NOMO-1 treated with DMSO at 0.1 percent for 48 hours (cell line): Measurements from ENCODE around the gene STARD3.

ENCODE experiments used
- DNase-seq: peaks from one replicate; lab custom pipeline; 2025; ENCODE audit not compliant: unreplicated experiment; lab: John Stamatoyannopoulos, UW

The STARD3 gene

DNA sequence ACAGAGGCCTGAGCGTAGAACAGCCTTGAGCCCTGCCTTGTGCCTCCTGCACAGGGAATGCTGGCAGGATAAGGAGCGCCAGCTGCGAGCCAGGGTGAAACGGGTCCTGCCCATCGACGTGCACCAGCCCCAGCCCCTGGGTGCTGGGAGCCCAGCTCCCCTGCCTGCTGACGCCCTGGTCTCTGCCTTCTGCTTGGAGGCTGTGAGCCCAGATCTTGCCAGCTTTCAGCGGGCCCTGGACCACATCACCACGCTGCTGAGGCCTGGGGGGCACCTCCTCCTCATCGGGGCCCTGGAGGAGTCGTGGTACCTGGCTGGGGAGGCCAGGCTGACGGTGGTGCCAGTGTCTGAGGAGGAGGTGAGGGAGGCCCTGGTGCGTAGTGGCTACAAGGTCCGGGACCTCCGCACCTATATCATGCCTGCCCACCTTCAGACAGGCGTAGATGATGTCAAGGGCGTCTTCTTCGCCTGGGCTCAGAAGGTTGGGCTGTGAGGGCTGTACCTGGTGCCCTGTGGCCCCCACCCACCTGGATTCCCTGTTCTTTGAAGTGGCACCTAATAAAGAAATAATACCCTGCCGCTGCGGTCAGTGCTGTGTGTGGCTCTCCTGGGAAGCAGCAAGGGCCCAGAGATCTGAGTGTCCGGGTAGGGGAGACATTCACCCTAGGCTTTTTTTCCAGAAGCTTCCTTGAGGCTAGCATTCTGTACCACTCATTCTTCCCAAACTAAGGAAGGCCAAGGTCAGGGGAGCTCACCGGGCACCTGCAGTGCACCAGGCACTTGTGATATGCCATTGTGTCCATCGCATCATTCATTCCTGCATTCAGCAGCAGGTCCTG, 33.2 kb downstream of the STARD3 start:
- no peak for DNase-seq

DNA sequence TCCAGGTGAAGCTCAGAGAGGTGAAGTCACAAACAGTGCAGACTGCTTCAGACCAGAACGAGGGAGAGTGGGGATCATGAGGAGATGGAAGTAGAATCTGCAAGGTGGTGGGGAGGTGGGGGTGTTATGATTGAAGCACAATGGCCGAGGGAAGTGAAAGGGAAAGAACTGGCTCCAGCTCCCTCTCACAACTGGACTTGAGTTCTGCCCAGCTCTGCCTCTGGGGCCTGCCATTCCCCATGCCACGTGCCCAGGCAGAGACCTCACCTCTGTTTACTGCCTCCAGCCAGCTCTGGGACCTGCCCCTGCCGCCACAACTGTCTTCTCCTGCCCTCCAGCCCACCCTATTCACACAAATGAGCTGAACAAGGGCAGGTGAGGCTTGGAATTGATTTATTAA, 33.8 kb downstream of the STARD3 start:
- no peak for DNase-seq

DNA sequence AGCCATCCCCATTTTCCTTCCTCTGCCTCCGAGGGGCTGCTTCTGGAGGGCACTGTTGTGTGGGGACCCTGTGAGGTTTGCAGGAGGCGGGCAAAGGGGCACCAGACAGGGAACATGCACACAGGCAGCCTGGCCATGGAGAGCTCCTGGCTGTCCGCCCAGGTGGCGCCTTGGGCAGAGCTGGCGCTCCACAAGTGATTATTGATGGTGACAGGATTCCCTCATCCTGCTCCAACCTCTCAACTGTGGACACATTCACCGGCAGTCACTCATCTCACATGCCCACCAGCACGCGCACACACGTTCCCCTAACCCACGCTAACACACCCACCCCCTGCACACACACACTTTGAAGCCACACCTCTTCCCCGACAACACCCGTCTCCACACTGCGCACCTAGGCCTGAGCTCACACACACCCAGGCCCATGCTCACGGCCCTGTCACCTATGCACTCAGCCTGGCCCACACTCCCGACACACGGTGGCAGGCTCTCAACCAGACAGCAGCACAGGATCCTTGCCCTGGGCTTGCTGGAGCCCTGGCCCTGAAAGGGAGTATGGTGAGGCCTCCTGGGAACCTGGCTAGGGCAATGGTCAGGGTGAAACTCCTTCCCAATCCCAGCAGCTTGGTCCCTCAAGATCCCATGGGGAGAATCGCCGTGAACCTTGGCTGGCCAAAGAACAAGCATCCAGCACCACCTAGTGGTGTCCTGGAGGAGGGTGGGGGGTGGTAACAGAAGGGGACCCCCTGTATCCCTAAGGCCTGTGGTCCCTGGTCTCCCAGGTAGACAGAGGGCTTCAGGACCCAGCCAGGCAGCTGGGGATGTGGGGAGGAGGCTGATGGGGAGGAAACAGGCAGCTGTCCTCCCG, 34.9 kb downstream of the STARD3 start:
- DNase-seq: no peak

DNA sequence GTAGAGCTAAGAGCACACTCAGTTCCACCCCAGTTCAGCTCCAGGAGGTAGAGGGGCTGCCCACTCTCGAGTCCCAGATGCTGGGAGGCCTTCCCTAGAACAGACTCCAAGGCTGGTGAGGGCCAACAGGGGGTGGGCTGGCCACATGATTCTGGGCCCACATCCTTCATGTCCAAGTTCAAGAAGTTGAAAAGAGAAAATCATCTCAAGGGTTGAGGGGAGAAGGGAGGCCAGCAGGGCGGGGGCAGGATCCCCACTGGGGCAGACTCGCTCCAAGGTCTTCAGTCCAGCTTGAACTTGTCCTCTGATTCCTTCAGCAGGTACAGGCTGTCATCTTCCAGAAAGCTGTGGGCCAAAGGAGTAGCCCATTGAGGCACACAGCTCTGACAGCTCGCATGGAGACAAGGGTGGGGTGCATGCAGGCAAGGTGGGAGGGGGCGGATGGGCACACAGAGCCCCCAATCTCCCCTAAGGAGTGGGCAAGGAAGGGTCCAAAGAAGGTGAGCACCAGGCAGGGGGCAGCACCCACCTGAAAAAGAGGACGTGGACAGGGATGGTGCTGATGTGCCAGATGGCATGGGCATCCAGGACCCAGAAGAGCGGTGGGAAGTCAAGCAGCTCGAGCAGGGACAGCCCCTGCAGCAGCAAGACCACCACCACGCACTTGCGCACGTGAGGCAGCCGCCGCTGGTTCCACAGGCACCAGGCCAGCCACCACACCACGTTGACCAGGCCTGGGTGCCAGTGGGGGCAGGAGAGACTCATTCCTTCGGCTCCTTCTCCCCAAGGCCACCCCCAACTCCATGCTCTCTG, 35.8 kb downstream of the STARD3 start:
- DNase-seq: no peak

DNA sequence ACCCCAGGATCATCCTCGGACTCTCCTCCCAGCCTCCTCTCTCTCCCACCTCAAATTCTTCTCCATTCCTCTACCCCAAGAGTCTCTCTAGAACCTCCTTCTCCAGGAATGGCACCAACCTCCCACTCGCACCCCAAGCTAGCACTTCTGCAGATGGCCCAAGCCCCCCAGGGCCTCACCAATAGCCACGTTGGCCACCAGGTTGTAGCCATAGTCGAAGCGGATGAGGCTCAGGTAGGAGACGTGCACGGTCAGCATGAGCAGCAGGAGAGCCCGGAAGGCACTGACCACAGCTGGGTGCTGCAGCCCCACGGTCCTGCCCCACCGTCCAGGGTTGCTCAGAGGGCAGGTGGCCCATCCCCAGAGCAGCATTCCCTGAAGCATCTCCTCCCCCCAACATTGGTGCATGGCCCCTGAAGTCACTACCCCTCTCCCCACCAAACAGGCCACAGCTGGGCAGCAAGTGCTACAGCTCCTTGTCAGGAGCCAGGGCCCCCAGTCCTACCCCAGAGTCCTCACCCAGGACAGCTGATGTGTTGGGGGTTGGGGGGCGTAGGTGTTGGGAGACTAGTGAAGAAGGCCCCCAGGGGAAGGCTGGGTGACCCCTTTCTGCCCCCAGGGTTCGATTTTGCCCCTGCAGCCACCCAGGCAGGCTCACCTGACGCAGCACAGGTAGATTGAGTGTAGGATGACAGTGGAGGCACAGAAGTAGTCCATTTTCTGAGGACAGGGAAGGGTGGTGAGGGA, 36.6 kb downstream of the STARD3 start:
- DNase-seq: no peak

DNA sequence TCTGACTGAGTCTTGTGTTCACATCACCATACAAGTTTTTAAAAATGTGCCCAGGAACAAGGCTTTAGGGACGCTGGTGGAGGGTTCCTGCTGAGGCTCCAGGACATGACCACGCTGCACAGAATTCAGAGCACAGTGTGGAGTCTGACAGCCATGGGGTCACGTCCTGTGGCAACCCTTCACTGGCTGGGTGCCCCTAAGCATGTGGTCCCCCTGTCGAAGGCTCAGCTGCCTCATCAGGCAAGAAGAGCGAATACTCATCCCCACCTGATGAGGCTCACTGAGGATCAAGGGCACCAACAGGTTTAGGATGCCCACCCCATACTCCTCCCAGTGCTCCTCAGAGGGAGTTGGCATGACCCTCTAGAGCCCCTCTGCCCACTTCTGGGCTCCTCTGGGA, 37.2 kb downstream of the STARD3 start:
- no peak for DNase-seq

DNA sequence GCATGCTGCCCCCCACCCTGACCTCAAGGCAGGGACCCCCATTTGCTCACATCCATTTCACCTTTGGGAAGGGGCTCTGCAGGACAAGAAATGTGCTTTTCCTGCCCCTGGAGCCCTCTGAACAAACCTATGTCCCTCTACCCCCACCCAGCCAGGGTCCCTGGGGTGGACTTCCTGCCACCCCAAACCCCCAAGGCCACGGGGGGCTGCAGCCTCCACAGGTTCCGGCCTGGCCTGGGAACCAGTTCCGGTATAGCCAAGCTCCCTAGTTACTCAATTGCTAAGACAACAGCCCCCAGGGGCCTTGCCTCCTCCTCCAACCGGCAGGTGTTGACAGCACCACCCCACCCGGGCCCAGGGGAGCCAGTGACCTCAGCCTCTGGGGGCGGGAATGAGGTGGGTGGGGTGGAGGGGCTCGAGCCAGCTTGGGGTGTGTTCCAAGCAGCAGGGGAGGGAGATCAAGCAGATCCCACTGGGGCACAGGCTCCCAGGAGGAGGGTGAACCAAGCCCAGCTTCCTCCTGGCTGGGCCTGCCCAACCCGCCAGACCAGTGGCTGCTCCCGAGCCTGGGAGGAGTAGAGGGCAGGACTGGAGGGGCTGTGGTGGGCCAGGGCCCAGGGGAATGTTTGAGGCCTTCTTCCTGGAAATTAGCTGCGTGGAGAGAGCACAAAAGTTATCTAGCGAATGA, 37.9 kb downstream of the STARD3 start:
- DNase-seq: no peak

DNA sequence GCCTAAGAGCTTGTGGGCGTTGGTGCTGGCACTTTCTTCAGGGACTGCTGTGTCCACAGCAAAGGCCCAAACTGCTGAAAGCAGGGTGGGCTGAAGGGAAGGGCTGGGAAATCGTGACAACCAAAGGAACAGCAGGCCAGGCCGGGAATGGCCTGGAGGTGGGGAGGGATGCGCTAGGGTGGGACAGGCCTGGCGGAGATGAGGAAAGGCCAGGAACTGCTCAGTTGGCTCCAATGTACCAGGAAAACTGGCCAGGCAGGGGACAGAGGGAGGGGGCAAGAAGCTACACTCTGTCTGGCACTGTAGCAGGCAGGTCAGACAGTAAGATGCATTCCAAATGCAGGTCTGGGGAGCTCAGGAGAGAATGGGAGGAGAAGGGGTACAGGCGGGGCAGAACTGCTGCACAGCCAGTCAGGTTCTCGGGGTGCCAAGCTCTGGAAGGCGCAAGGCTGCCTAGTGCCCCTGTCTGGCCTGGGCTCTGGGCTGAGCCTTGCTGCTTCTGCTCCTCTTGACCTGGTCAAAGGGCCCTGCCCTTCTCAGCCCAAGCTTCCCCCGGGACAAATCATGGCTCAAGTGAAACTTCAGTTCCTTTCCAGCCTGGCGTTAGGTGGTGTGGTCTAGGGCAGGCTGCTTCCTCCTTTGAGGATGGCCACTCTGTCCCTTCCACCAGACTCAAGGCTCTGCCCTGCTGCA, 38.6 kb downstream of the STARD3 start:
- no peak for DNase-seq

DNA sequence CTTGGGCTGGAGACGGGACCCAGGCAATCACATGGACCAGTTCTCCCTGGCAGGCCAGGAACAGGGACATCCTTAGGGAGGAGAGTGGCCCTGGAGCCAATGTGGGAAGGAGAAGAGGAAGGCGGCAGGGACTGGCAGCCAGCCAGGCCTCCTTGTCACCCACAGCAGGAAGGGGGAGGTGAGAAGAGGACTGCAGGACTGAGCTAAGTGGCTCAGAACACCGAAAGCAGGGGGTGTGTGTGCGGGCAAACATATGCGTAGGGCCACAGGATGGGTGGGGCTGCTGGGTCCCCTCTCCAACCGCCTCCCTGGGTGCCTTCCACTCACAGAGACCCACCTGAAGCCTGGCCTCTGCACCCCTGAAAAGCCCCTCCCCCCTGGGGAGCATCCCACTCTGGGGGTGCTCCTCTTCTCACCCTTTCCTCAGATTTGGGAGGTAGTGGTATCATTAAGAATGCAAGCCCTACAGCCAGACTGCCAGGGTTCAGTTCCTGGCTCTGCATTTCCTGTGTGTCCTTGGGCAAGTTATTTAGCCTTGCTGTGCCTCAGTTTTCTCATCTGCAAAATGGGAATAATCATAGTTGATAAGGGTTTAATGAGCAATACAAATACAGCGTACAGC, 39.4 kb downstream of the STARD3 start:
- no peak for DNase-seq

DNA sequence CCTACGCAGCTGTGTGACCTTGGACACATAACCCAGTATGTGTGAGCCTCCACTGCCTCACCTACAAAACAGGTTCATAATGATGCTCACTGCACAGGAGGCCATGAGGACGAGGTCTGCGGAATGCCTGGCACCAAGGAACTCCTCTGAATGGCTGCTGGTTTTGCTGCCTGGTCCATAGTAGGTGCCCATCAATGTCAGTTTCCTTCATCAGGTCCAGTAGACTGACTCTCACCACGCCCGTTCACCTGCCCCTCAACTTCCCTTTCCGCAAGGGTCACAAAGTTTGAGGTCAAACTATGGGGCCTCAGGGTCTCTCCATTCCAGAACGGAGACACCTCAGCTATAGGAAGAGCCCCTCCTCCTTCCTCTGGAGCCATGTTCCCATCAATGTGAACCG, 40.1 kb downstream of the STARD3 start:
- no peak for DNase-seq

DNA sequence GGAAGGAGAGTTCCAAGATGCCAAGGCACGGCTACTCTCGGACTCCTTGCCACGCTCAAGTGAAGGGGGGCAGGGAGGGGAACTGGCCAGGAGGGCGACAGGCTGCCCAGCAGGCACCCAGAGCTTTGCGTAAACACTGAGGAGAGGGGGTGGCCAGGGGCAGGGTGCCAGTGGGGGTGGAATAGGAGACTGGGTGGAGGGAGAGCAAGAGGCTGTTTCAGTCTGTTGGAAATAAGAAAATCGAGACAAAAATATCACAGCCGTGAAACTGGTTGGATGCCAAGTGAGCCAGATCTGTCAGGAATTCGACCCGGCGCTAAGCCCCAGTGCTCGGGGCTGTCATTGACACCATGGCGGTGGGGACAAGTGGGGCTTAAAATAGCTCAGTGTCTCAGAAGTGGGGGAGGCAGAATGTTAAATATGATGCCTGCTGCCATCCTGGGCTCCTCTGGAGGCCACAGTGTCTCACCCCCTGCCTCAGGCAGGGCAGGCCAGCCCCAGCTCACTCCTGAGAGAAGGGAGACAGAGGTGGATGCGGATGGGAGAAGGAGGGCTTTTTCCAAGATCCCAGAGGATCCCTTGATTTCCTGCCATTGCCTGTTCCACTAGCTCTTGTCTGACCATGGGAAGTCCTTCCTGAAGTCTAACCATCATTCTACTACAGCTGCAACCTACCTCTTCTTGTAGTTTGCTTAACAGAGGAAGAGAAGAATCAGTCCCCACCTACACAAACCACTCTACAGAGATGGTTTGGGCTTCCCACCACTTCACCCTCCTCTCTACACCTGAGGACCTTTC, 40.8 kb downstream of the STARD3 start:
- DNase-seq: no peak

DNA sequence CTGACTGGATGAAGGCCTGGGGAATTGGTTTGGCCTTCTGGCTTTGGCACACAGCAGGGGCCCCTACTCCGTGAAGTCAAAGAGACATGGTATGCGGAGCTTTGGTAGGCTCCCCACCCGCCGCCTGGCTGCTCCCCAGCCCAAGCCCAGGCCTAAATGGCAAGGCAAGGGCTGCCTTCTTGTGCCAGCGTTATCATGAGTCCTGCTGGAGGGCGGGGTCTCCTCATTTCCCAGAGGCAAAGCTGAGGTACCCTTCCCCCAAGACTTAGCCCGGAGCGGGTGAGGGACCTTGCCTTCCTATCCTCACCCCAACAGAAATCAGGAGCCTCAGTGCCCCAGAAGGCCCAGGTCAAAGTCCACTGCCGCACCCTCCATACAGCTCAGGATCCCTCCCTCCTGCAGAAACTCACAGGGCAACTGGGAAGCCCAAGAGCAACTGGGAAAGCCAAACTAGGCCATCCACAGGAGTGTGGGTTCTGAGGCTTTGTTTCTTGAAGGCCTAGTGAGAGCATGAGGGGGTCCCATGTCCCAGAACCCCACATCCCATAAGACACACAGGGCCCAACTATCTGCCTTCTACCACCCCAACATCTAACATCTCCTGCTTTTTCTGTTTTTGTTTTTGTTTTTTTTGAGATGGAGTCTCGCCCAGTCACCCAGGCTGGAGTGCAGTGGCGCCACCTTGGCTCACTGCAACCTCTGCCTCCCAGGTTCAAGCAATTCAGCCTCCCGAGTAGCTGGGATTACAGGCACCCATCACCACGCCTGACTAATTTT, 41.6 kb downstream of the STARD3 start:
- DNase-seq: no peak

DNA sequence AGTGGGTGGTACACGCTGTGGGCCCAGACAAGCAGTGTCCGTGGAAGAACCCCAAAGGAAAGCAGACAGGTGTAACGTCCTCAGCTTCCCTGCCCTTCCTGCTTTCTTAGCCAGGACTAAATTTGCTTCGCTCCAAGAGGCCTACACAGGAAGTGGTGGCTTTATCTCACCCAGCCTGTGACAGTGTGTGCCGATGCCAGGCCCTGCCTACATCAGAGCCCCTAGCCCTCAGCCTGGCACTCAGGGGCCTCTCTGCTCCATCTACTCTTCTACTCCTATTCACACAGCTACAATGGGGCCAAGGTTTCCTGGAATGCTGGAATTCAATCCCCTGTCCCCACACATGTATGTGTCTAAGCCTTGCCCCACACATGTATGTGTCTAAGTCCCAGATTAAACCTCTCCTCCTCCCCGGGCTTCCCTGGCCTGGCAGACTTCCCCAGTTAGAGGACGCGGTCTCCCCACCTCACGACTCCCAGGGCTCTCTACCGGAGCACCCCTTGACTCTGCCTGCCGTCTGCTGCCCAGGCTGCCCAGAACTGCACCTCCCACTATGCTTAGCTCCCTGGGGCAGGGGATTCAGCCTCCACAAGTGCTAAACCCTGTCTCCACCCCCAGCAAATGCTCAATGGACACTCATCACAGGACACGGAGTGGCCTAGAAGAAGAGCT, 42.7 kb downstream of the STARD3 start:
- no peak for DNase-seq

DNA sequence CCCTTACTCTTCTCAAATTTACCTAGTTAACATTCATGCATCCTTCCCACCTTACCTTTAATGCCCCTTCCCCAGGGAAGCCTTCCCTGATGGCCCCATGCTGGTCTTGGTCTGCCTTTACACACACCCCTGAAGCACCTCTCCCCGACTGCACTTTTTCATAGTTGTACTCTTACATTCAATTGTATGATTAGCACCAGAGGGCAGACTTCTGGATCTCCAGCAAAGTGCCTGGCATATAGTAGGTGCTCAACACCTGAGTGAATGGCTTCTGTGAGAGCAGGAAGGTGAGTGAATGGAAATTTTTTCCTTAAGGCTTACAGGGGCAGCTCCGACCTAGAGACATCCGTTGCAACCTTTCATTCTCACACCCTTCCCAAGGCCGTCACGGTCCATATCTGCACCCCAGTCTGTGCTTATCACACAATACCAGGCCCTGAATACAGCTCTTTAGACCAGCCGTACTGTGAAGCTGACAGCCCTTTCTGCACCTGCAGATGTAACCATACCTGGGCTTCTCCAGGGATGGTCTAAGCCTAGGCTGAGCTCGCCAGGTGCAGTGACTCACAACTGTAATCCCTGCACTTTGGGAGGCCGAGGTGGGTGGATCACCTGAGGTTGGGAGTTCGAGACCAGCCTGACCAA, 46.5 kb downstream of the STARD3 start:
- no peak for DNase-seq

DNA sequence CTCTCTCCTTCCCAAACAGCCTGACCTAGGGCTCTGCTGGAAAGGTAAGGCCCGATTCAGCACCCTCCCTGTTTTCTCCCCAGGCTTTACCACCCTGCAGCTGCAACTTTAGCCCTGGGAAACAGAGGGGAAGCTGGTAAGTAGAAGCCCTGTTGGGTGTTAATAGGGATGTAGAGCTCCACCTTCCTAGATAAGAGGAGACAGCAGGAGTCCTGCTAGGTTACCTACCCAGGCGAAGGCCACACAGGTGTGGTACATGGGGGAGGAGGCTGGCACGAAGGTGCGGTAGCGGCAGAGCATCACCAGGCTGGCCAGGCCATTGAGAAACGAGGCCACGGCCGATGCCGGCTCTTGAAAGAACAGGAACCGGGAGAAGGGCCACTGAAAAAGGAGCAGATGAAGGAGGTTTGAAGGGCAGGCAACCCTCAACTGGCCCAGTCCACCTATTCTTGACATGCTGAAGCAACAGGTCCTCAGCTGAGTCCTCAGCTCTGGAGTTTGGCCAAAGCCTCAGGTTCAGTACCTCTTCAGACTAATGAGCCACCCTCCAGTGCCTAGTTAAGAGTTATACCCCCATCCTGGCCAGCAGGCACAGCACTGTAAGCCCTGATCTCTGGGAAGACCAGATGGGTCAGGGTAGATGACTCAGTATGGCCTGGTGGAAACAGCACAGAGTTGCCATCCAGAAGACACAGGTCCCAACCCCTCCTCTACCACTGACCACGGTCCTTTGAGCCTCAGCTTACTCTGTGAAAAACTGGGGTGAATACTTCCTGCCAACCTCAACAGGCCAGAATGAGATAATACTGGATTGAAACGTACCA, 47.6 kb downstream of the STARD3 start:
- DNase-seq: no peak

DNA sequence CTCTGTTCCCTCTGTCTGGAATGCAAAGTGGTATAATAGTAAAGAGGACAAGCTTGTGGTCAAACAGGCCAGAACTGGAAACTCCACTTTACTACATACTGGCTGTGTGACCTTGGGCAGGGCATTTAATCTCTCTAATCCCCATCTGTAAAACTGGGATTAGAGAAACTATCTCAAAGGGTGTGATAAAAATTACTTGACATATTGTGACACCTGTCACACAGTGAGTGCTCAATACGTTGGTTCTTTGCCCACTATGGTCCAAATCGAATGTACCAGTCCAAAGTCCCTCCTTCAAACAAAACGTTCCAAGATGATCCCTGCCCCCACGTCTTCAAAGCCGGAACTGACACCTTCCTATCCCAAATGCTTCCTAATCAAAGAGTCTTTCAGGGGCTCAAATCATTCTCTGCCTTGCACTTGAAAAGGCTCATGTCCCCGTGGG, 50.2 kb downstream of the STARD3 start:
- no peak for DNase-seq
